ENCODE data around the gene SPRN. TPM values are rescaled to one million over a fixed set of nuclear protein-coding genes. Genes with fewer than 3 reads are reported as not detected.

SPRN gene
- total RNA-seq, 2 donors from 2014 or later, result not detected

- Histone ChIP-seq H3K36me3 (peaks cover 23% of the 10 kb centered on the region), H3K9me3 (no peaks in the 10 kb centered on the region), H3K4me3 (peak overlapping the region; percentile 85 to 100), H3K4me1 (peaks cover 0 to 20% of the 10 kb centered on the region in 2 donors), H3K27me3 (no peaks in the 10 kb centered on the region), H3K27ac (peak overlapping the region; percentile 84 to 88)
- no peak for DNase-seq (ENCODE audit: low spot score)
- TF ChIP-seq, protein P1, sequence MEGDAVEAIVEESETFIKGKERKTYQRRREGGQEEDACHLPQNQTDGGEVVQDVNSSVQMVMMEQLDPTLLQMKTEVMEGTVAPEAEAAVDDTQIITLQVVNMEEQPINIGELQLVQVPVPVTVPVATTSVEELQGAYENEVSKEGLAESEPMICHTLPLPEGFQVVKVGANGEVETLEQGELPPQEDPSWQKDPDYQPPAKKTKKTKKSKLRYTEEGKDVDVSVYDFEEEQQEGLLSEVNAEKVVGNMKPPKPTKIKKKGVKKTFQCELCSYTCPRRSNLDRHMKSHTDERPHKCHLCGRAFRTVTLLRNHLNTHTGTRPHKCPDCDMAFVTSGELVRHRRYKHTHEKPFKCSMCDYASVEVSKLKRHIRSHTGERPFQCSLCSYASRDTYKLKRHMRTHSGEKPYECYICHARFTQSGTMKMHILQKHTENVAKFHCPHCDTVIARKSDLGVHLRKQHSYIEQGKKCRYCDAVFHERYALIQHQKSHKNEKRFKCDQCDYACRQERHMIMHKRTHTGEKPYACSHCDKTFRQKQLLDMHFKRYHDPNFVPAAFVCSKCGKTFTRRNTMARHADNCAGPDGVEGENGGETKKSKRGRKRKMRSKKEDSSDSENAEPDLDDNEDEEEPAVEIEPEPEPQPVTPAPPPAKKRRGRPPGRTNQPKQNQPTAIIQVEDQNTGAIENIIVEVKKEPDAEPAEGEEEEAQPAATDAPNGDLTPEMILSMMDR (IDR thresholded peaks at IDR 0.05), result no peak
Observed at GRCh38 chr10:133393401-133394063, 30.9 kb downstream of the SPRN start.

- H3K27ac ChIP-seq, result no peak overlapping the region
- H3K27me3 ChIP-seq, result no peaks in the 10 kb centered on the region
- no peak for DNase-seq (ENCODE audit: low spot score)
- no peak overlapping the region for H3K4me3 ChIP-seq
- H3K4me1 ChIP-seq, result peaks cover 0 to 20% of the 10 kb centered on the region in 2 donors
- no peaks in the 10 kb centered on the region for H3K9me3 ChIP-seq
- peaks cover 11% of the 10 kb centered on the region for H3K36me3 ChIP-seq
- TF ChIP-seq, protein P1 (IDR thresholded peaks at IDR 0.05), result no peak
Observed at GRCh38 chr10:133391761-133392518, 32.5 kb downstream of the SPRN start.

DNA sequence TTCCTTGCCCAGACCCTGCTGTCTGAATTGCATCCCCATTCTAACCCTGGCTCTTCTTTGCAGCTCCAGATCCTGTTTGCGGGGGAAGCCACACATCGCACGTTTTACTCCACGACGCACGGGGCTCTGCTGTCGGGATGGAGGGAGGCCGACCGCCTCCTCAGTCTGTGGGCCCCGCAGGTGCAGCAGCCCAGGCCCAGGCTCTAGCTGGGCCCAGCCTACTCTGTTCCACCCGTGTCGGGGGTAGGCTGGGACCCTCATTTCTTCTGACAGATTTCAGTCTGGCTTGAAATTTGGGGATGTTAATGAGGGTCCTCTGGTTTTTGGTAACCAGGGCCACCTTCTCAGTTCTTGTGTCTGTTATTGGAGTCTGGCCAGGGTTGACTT is 33.2 kb downstream of the SPRN start:
- Histone ChIP-seq H3K4me3 (no peak overlapping the region), H3K4me1 (peaks cover 0 to 19% of the 10 kb centered on the region in 2 donors), H3K36me3 (peaks cover 5% of the 10 kb centered on the region), H3K27me3 (no peaks in the 10 kb centered on the region), H3K9me3 (no peaks in the 10 kb centered on the region), H3K27ac (no peak overlapping the region)
- TF ChIP-seq, protein P1 (IDR thresholded peaks at IDR 0.05), result no peak
- DNase-seq (ENCODE audit: low spot score), result no peak

DNA sequence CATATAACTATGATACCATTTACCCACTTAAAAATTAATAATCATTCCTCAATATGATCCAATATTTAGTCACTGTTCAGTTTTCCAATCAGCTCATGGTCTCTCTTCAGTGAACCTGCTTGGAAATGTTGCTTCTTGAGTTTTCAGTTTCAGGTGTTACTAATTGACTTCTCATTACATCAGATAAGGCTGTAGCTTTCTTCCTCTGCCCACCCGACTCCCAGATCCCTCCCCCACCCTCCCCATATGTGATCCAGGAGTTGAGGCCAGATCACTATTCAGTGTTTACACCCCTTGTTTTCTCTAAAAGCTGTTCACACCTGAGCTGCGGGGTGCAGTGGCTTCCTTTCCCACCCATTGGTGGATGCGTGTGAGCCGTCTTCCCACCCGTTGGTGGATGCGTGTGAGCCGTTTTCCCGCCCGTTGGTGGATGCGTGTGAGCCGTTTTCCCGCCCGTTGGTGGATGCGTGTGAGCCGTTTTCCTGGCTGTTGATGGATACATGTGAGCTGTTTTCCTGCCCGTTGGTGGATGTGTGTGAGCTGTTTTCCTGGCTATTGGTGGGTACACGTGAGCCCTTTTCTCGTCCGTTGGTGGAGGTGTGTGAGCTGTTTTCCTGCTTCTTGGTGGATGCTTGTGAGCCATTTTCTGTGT is 33.7 kb downstream of the SPRN start:
- Histone ChIP-seq H3K27me3 (no peaks in the 10 kb centered on the region), H3K27ac (no peak overlapping the region), H3K4me3 (no peak overlapping the region), H3K36me3 (peaks cover under 1% of the 10 kb centered on the region), H3K9me3 (no peaks in the 10 kb centered on the region), H3K4me1 (peaks cover 0 to 15% of the 10 kb centered on the region in 2 donors)
- TF ChIP-seq, protein P1 (IDR thresholded peaks at IDR 0.05), result no peak
- DNase-seq (ENCODE audit: low spot score), result no peak

GRCh38 chr10:133388973-133389818 is 35.2 kb downstream of the SPRN start:
- no peak overlapping the region for H3K4me3 ChIP-seq
- no peak for DNase-seq (ENCODE audit: low spot score)

More at GRCh38 chr10:133388973-133389818, 35.2 kb downstream of the SPRN start:
- TF ChIP-seq, protein P1 (IDR thresholded peaks at IDR 0.05), result no peak
- Histone ChIP-seq H3K4me1 (peaks cover 0 to 6% of the 10 kb centered on the region in 2 donors), H3K27me3 (no peaks in the 10 kb centered on the region), H3K36me3 (no peaks in the 10 kb centered on the region), H3K9me3 (no peaks in the 10 kb centered on the region), H3K27ac (peak overlapping the region in 1 of 2 donors; percentile 36)
